ENCODE results near the gene TMEM191C. TPM values are rescaled to one million over a fixed set of nuclear protein-coding genes. Genes with fewer than 3 reads are reported as not detected.

The TMEM191C gene
- total and polyA plus RNA-seq, 8 donors: 0.20 to 1.8 (median 0.55) TPM; not detected in 1

- FAIRE-seq (no peak), DNase-seq (peak; percentile 2 to 74 (median 22)), ATAC-seq (no peak)
- Histone ChIP-seq H3K4me1 (no peaks in the 10 kb centered on the region), H3K4me3 (no peak overlapping the region), H3K36me3 (peaks cover 0 to 15% (median 11%) of the 10 kb centered on the region in 3 donors), H3K9me3 (no peaks in the 10 kb centered on the region), H3K27me3 (no peaks in the 10 kb centered on the region), H3K27ac (no peak overlapping the region)
- intact Hi-C loops (cut with DNase I): no loop called here
- 94 to 95% methylated on average over 25 to 27 of the region's 27 CpGs for WGBS, 2 donors
- TF ChIP-seq, protein P1, sequence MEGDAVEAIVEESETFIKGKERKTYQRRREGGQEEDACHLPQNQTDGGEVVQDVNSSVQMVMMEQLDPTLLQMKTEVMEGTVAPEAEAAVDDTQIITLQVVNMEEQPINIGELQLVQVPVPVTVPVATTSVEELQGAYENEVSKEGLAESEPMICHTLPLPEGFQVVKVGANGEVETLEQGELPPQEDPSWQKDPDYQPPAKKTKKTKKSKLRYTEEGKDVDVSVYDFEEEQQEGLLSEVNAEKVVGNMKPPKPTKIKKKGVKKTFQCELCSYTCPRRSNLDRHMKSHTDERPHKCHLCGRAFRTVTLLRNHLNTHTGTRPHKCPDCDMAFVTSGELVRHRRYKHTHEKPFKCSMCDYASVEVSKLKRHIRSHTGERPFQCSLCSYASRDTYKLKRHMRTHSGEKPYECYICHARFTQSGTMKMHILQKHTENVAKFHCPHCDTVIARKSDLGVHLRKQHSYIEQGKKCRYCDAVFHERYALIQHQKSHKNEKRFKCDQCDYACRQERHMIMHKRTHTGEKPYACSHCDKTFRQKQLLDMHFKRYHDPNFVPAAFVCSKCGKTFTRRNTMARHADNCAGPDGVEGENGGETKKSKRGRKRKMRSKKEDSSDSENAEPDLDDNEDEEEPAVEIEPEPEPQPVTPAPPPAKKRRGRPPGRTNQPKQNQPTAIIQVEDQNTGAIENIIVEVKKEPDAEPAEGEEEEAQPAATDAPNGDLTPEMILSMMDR (IDR thresholded peaks at IDR 0.05): no peak
These were observed 21.6 kb upstream of the TMEM191C start for GRCh38 chr22:21445437-21446127.

DNA sequence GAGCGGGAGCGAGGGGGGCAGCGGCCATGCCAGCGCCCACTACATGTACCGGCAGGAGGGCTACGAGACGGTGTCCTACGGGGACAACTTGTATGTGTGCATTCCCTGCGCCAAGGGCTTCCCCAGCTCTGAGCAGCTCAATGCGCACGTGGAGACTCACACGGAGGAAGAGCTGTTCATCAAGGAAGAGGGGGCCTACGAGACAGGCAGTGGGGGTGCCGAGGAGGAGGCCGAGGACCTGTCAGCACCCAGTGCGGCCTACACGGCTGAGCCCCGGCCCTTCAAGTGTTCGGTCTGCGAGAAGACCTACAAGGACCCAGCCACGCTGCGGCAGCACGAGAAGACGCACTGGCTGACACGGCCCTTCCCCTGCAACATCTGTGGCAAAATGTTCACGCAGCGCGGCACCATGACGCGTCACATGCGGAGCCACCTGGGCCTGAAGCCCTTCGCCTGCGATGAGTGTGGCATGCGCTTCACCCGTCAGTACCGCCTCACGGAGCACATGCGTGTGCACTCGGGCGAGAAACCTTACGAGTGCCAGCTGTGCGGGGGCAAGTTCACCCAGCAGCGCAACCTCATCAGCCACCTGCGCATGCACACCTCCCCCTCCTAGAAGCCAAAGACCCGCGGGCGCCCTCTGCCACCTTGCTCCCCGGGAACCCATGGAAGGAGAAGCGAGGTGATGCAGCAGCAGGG, 20.9 kb upstream of the TMEM191C start:
- no peak overlapping the region for H3K27ac ChIP-seq
- no peak for ATAC-seq
- H3K9me3 ChIP-seq: no peaks in the 10 kb centered on the region
- peaks cover 0 to 15% (median 11%) of the 10 kb centered on the region in 3 donors for H3K36me3 ChIP-seq
- no peaks in the 10 kb centered on the region for H3K4me1 ChIP-seq
- no peak overlapping the region for H3K4me3 ChIP-seq
- WGBS, 2 donors: 96 to 97% methylated on average over 48 to 49 of the region's 49 CpGs
- H3K27me3 ChIP-seq: no peaks in the 10 kb centered on the region
- peak; percentile 9 to 76 (median 26) for DNase-seq
- FAIRE-seq: no peak
- intact Hi-C loops (cut with DNase I): no loop called here
- TF ChIP-seq, protein P1 (IDR thresholded peaks at IDR 0.05): no peak

DNA sequence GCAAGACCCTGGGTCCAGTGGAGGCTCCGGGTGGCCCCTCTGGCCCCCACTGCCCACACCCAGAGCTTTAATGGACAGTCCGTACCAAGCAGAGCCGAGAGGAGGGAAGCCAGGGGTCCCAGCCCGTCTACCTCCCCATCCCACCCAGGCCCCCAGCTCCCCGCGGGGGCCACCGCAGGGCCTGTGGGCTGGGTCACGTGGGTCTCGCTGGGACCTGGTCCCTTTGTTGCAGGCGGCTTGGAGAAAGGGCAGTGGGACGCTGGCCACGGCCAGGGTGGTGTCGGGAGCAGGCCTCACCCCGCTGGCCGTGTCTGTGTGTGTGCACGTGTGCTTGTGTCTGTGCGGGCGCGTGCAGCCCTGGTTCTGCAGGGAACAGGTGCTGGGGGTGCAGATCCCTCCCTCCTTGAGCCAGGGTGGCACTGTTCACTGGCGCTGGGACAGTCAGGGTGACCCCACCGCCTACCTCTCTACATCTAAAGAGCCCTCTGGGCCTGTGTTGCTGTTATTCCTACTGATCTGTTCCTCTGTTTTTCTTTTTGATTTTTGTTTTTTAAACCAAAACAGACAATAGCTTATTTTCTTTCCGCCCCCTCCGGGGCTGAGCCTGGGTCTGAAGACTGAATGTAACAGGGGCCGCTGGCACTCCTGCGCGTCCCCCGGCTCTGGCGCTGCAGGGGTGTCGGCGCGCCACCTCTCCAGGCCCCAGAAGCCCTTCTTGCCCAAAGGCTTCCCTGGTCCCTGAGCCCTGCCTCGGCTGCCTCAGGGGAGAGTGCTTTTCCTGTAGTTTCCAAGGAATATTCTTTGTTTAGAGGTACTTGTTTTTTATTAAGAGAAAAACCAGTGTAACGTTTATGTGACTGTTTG, 20.1 kb upstream of the TMEM191C start:
- FAIRE-seq (no peak), DNase-seq (peak; percentile 4 to 75 (median 22)), ATAC-seq (no peak)
- intact Hi-C loops (cut with DNase I): no loop called here
- Histone ChIP-seq H3K36me3 (peaks cover 0 to 15% (median 11%) of the 10 kb centered on the region in 3 donors), H3K27me3 (no peaks in the 10 kb centered on the region), H3K9me3 (no peaks in the 10 kb centered on the region), H3K27ac (no peak overlapping the region), H3K4me1 (no peaks in the 10 kb centered on the region), H3K4me3 (no peak overlapping the region)
- TF ChIP-seq, protein P1 (IDR thresholded peaks at IDR 0.05): no peak
- 90 to 93% methylated on average over 33 of the region's 33 CpGs for WGBS, 2 donors

GRCh38 chr22:21447694-21448402, 19.3 kb upstream of the TMEM191C start:
- H3K4me3 ChIP-seq: no peak overlapping the region
- FAIRE-seq (no peak), ATAC-seq (peak; percentile 72 to 87 (median 78)), DNase-seq (peak; percentile 61 to 91 (median 81))
- no peaks in the 10 kb centered on the region for H3K27me3 ChIP-seq
- no peaks in the 10 kb centered on the region for H3K9me3 ChIP-seq
- intact Hi-C loops (cut with DNase I): no loop called here
- TF ChIP-seq, protein P1 (IDR thresholded peaks at IDR 0.05): no peak
- H3K27ac ChIP-seq: no peak overlapping the region
- H3K4me1 ChIP-seq: no peaks in the 10 kb centered on the region
- peaks cover 0 to 15% (median 11%) of the 10 kb centered on the region in 3 donors for H3K36me3 ChIP-seq
- WGBS, 2 donors: 43 to 50% methylated on average over 22 of the region's 22 CpGs

Measured in pancreas (tissue), 10 donors.